ENCODE results near the gene GOLGA2. TPM values are rescaled to one million over a fixed set of nuclear protein-coding genes. Genes with fewer than 3 reads are reported as not detected.

GOLGA2 gene
- total RNA-seq, 6 donors from 2014 or later, result 78.4 to 138 (median 93.8) TPM

- WGBS, 2 donors, result 77 to 86% methylated on average over 3 of the region's 3 CpGs
- no peak for TF ChIP-seq POLR2A (IDR thresholded peaks at IDR 0.05)
- no peak for TF ChIP-seq POLR2AphosphoS5 (IDR thresholded peaks at IDR 0.05)
- no peak for TF ChIP-seq EP300 (IDR thresholded peaks at IDR 0.05)
- TF ChIP-seq CTCF (IDR thresholded peaks at IDR 0.05), result no peak
- Histone ChIP-seq H3K4me3 (no peak overlapping the region), H3K27me3 (peaks cover 0 to 18% (median 8%) of the 10 kb centered on the region in 4 donors), H3K4me1 (peaks cover 13 to 15% (median 14%) of the 10 kb centered on the region in 4 donors), H3K36me3 (no peaks in the 10 kb centered on the region), H3K9me3 (no peaks in the 10 kb centered on the region), H3K27ac (no peak overlapping the region)
- ATAC-seq (ENCODE audit: low FRiP score in 2 of 2) (no peak), DNase-seq (no peak)
These were observed 69.3 kb downstream of the GOLGA2 start for GRCh38 chr9:128206484-128206883.

Small RNA genes lying within 50 kb of the gene (small RNA-seq; reads per million reads assigned to genes)
- gene MIR199B (15.1 to 71.9 (median 20.0) reads per million in 4 donors), gene MIR3154 (0 reads per million in 4 donors)

Other genes with a start within 250 kb of the GOLGA2 start
- 10 to 100 TPM in 5 of 6 donors, 1 to 10 TPM in 1; 8.0 to 37.7 (median 13.0) TPM for gene NAIF1, start 208.7 kb downstream of the GOLGA2 start, total RNA-seq
- gene SLC25A25, start 207.8 kb downstream of the GOLGA2 start, total RNA-seq, result 10 to 100 TPM; 23.6 to 40.2 (median 33.7) TPM
- 100 to 1,000 TPM in 1 of 6 donors, 10 to 100 TPM in 5; 45.9 to 116 (median 61.1) TPM for gene PTGES2, start 148.3 kb downstream of the GOLGA2 start, total RNA-seq
- gene LCN2, start 126.6 kb downstream of the GOLGA2 start, total RNA-seq, result 100 to 1,000 TPM in 2 of 6 donors, 10 to 100 TPM in 3, 1 to 10 TPM in 1; 9.0 to 193 (median 38.2) TPM
- 100 to 1,000 TPM in 3 of 6 donors, 10 to 100 TPM in 3; 62.4 to 204 (median 102) TPM for gene BBLN, start 115.7 kb downstream of the GOLGA2 start, total RNA-seq
- 100 to 1,000 TPM in 3 of 6 donors, 10 to 100 TPM in 3; 53.4 to 136 (median 95.5) TPM for gene CIZ1, start 84.4 kb downstream of the GOLGA2 start, total RNA-seq
- 10 to 100 TPM in 2 of 6 donors, 1 to 10 TPM in 4; 1.4 to 17.8 (median 7.9) TPM for gene DNM1, start 72.6 kb downstream of the GOLGA2 start, total RNA-seq
- gene SWI5, start 269 bp upstream of the GOLGA2 start, total RNA-seq, result 10 to 100 TPM; 13.7 to 28.3 (median 22.8) TPM
- 10 to 100 TPM in 3 of 6 donors, 1 to 10 TPM in 3; 6.9 to 24.1 (median 9.7) TPM for gene TRUB2, start 46.4 kb upstream of the GOLGA2 start, total RNA-seq
- 10 to 100 TPM; 36.1 to 83.8 (median 55.2) TPM for gene COQ4, start 46.8 kb upstream of the GOLGA2 start, total RNA-seq
- gene SLC27A4, start 64.5 kb upstream of the GOLGA2 start, total RNA-seq, result 10 to 100 TPM; 17.8 to 30.1 (median 19.5) TPM
- 10 to 100 TPM; 11.1 to 57.9 (median 28.7) TPM for gene URM1, start 95.4 kb upstream of the GOLGA2 start, total RNA-seq
- gene CERCAM, start 144.8 kb upstream of the GOLGA2 start, total RNA-seq, result 10 to 100 TPM in 5 of 6 donors, 1 to 10 TPM in 1; 9.2 to 47.1 (median 15.4) TPM
- 10 to 100 TPM; 12.2 to 50.3 (median 22.5) TPM for gene ODF2, start 180.0 kb upstream of the GOLGA2 start, total RNA-seq
- gene GLE1, start 228.7 kb upstream of the GOLGA2 start, total RNA-seq, result 10 to 100 TPM; 19.0 to 36.7 (median 24.5) TPM

Data from upper lobe of left lung (tissue), 6 donors.